Measurements from ENCODE around the gene COLQ.
"Not testable (repeated sequence)": the region's sequence is repeated elsewhere in the genome, so short reads cannot be mapped to it uniquely, and the experiment has no call there.

Gene COLQ

DNA sequence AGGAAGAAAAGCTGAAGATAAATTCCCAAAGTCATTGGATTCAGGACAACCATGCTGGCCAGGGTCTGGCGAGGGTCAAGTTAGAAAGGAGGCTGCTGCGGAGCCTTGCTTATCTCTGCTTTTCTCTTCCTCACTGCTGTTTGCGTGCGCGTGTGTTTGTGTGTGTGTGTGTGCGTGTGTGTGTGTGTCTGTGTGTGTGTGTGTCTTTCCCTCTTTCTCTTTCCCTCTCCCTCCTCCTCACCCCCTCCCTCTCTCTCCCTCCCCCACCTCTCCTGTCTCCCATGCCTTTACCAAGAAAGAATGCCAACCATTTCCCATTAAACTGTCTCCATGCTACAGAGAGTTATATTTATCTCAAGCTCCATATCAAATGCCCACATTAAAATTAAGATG lies at the start of gene COLQ:
Gene COLQ (minus strand): TSS at position 134 of the 393 bp plus-strand sequence. CDS start 81 bp downstream, at position 53.
- H3K36me3 Mint-ChIP-seq (ENCODE audit: low read depth) = no peaks in the 10 kb centered on the region
- peaks cover 24% of the 10 kb centered on the region for H3K4me1 Mint-ChIP-seq (ENCODE audit: low read depth)
- peaks cover 6% of the 10 kb centered on the region for H3K27me3 Mint-ChIP-seq
- DNase-seq = no peak
- peak within 1 kb of the TSS; percentile 51 for H3K4me3 Mint-ChIP-seq
- H3K27ac Mint-ChIP-seq = no peak within 1 kb of the TSS
- no peaks in the 10 kb centered on the region for H3K9me3 Mint-ChIP-seq

- Mint-ChIP-seq H3K36me3 (ENCODE audit: low read depth) (peaks cover 80% of the 10 kb centered on the region), H3K4me1 (ENCODE audit: low read depth) (peaks cover 1% of the 10 kb centered on the region), H3K27me3 (no peaks in the 10 kb centered on the region), H3K4me3 (no peak overlapping the region), H3K9me3 (no peaks in the 10 kb centered on the region), H3K27ac (peak overlapping the region; percentile 10)
- no peak for DNase-seq
These were observed 41.7 kb upstream of the COLQ start for GRCh38 chr3:15563190-15563589.

- H3K9me3 Mint-ChIP-seq = no peaks in the 10 kb centered on the region
- no peaks in the 10 kb centered on the region for H3K27me3 Mint-ChIP-seq
- peaks cover 4% of the 10 kb centered on the region for H3K4me1 Mint-ChIP-seq (ENCODE audit: low read depth)
- DNase-seq = no peak
- H3K4me3 Mint-ChIP-seq = no peak overlapping the region
- no peak overlapping the region for H3K27ac Mint-ChIP-seq
- H3K36me3 Mint-ChIP-seq (ENCODE audit: low read depth) = peaks cover 76% of the 10 kb centered on the region
These were observed 41.1 kb upstream of the COLQ start for GRCh38 chr3:15562560-15562959.

DNA sequence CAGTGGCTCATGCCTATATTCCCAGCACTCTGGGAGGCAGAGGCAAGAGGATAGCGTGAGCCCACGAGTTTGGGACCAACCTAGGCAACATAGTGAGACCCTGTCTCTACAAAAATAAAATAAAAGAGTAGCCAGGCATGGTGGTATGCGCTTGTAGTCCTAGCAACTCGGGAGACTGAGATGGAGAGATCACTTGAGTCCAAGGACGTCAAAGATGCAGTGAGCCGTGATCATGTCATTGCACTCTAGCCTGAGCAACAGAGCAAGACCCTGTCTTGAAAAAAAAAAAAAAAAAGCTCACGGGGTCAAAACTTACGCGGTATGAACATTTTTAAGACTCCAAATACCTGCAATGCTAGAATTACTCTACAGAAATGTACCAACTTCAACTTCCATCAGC lies 37.1 kb upstream of the COLQ start:
- Mint-ChIP-seq H3K4me1 (ENCODE audit: low read depth) (peaks cover 16% of the 10 kb centered on the region), H3K9me3 (no peaks in the 10 kb centered on the region), H3K4me3 (no peak overlapping the region), H3K27ac (no peak overlapping the region), H3K27me3 (no peaks in the 10 kb centered on the region), H3K36me3 (ENCODE audit: low read depth) (peaks cover 56% of the 10 kb centered on the region)
- DNase-seq = no peak

GRCh38 chr3:15557511-15557946 lies 36.0 kb upstream of the COLQ start:
- peaks cover 49% of the 10 kb centered on the region for H3K36me3 Mint-ChIP-seq (ENCODE audit: low read depth)
- peaks cover 16% of the 10 kb centered on the region for H3K4me1 Mint-ChIP-seq (ENCODE audit: low read depth)
- H3K4me3 Mint-ChIP-seq = no peak overlapping the region
- H3K27ac Mint-ChIP-seq = no peak overlapping the region
- no peaks in the 10 kb centered on the region for H3K9me3 Mint-ChIP-seq
- DNase-seq = peak; percentile 55
- no peaks in the 10 kb centered on the region for H3K27me3 Mint-ChIP-seq

GRCh38 chr3:15556512-15556911 lies 35.0 kb upstream of the COLQ start:
- Mint-ChIP-seq H3K27ac (peak overlapping the region; percentile 28), H3K36me3 (ENCODE audit: low read depth) (peaks cover 45% of the 10 kb centered on the region), H3K4me1 (ENCODE audit: low read depth) (peaks cover 16% of the 10 kb centered on the region), H3K27me3 (no peaks in the 10 kb centered on the region), H3K4me3 (no peak overlapping the region), H3K9me3 (no peaks in the 10 kb centered on the region)
- no peak for DNase-seq

- H3K27me3 Mint-ChIP-seq = no peaks in the 10 kb centered on the region
These were observed 32.2 kb upstream of the COLQ start for GRCh38 chr3:15553749-15554148.

DNA sequence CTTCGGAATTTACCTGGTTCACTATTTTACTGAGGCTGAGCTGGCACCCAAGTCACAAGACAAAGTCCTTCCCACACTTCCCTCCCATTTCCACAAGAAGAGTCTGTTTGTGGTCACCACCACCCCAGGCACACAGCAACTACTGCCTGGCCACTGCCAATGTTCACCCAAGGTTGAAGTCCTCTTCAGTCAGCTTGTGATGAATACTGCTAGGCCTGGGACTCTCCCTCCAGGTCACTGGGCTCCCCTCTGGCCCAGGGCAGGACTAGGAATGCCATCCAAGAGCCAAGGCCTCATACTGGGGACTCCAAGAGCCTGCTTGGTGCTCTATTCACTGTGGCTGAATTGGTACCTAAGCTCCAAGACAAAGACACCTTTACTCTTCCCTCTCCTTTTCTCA lies 30.4 kb upstream of the COLQ start:
- Mint-ChIP-seq H3K36me3 (ENCODE audit: low read depth) (peaks cover 28% of the 10 kb centered on the region), H3K9me3 (peaks cover 8% of the 10 kb centered on the region)

More at GRCh38 chr3:15553749-15554148, 32.2 kb upstream of the COLQ start:
- H3K36me3 Mint-ChIP-seq (ENCODE audit: low read depth) = peaks cover 32% of the 10 kb centered on the region
- DNase-seq = no peak
- peaks cover 16% of the 10 kb centered on the region for H3K4me1 Mint-ChIP-seq (ENCODE audit: low read depth)
- H3K4me3 Mint-ChIP-seq = no peak overlapping the region
- no peak overlapping the region for H3K27ac Mint-ChIP-seq
- H3K9me3 Mint-ChIP-seq = no peaks in the 10 kb centered on the region

DNA sequence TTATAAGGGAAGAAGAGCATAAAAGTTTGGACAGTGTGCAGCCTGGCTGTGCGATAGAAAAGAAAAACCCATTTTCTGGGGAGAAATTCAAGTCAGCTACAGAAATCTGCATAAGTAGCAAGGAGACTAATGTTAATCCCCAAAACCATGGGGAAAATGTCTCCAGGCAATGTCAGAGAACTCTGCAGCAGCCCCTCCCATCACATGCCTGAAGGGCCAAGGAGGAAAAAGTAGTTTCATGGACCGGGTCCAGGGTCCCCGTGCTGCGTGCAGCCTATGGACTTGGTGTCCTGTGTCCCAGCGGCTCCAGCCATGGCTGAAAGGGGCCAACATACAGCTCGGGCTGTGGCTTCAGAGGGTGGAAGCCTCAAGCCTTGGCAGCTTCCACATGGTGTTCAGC lies 28.3 kb upstream of the COLQ start:
- no peaks in the 10 kb centered on the region for H3K27me3 Mint-ChIP-seq
- peaks cover 21% of the 10 kb centered on the region for H3K36me3 Mint-ChIP-seq (ENCODE audit: low read depth)
- peaks cover 15% of the 10 kb centered on the region for H3K9me3 Mint-ChIP-seq
- DNase-seq = no peak
- no peak overlapping the region for H3K27ac Mint-ChIP-seq
- no peak overlapping the region for H3K4me3 Mint-ChIP-seq
- H3K4me1 Mint-ChIP-seq (ENCODE audit: low read depth) = no peaks in the 10 kb centered on the region

More for the DNA sequence above, 30.4 kb upstream of the COLQ start:
- Mint-ChIP-seq H3K4me1 (ENCODE audit: low read depth) (peaks cover 9% of the 10 kb centered on the region), H3K27ac (no peak overlapping the region), H3K4me3 (no peak overlapping the region), H3K27me3 (no peaks in the 10 kb centered on the region)
- no peak for DNase-seq

DNA sequence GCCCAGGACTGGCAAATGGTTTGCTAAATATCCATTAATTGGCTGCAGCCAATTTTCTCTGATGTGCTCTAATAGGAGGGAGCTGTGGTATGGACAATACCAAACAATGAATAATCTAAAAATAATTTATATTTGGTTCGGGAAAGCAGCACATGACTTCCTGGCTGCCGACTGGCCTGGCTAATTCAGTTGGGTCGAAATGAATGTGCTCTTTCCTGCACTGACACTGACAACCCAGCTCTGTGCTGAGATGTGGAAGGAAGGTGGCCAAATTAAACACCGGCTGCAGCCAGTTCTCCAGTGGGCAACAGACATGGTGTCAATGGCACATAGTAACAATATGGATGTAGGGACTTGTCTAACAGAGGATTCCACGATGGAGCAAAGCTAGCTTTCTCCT lies 21.1 kb upstream of the COLQ start:
- no peak overlapping the region for H3K27ac Mint-ChIP-seq
- no peaks in the 10 kb centered on the region for H3K27me3 Mint-ChIP-seq
- DNase-seq = no peak
- peaks cover 9% of the 10 kb centered on the region for H3K9me3 Mint-ChIP-seq
- no peaks in the 10 kb centered on the region for H3K36me3 Mint-ChIP-seq (ENCODE audit: low read depth)
- H3K4me1 Mint-ChIP-seq (ENCODE audit: low read depth) = peaks cover 14% of the 10 kb centered on the region
- no peak overlapping the region for H3K4me3 Mint-ChIP-seq

GRCh38 chr3:15541371-15541770 lies 19.9 kb upstream of the COLQ start:
- Mint-ChIP-seq H3K4me3 (no peak overlapping the region), H3K9me3 (peaks cover 3% of the 10 kb centered on the region), H3K27me3 (no peaks in the 10 kb centered on the region), H3K4me1 (ENCODE audit: low read depth) (peaks cover 27% of the 10 kb centered on the region), H3K27ac (no peak overlapping the region), H3K36me3 (ENCODE audit: low read depth) (no peaks in the 10 kb centered on the region)
- DNase-seq = no peak

GRCh38 chr3:15539066-15539465 lies 17.6 kb upstream of the COLQ start:
- H3K9me3 Mint-ChIP-seq = no peaks in the 10 kb centered on the region
- DNase-seq = no peak
- H3K4me1 Mint-ChIP-seq (ENCODE audit: low read depth) = peaks cover 44% of the 10 kb centered on the region
- H3K36me3 Mint-ChIP-seq (ENCODE audit: low read depth) = no peaks in the 10 kb centered on the region
- H3K27ac Mint-ChIP-seq = no peak overlapping the region
- no peaks in the 10 kb centered on the region for H3K27me3 Mint-ChIP-seq
- no peak overlapping the region for H3K4me3 Mint-ChIP-seq

DNA sequence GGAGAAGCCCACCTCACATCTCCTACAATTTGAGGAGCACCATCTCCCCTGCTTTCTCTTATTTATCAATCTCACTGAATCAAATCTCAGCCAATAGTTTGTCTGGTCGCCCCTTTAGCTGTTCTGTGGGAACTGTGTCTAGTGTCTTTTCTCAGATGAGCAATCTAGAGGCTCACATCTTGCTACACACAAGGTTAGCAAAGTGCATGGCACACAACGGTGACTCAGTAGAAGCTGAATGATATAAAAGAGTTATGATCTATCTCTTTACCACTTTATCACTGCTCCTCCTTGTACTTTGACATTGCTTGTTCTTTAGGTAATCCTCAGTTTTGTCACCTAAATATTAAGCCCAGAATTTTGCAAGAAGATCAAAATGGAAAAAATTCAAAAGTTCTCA lies 16.8 kb upstream of the COLQ start:
- Mint-ChIP-seq H3K4me3 (no peak overlapping the region), H3K27ac (no peak overlapping the region), H3K27me3 (no peaks in the 10 kb centered on the region), H3K4me1 (ENCODE audit: low read depth) (peaks cover 44% of the 10 kb centered on the region), H3K36me3 (ENCODE audit: low read depth) (no peaks in the 10 kb centered on the region), H3K9me3 (no peaks in the 10 kb centered on the region)
- no peak for DNase-seq

DNA sequence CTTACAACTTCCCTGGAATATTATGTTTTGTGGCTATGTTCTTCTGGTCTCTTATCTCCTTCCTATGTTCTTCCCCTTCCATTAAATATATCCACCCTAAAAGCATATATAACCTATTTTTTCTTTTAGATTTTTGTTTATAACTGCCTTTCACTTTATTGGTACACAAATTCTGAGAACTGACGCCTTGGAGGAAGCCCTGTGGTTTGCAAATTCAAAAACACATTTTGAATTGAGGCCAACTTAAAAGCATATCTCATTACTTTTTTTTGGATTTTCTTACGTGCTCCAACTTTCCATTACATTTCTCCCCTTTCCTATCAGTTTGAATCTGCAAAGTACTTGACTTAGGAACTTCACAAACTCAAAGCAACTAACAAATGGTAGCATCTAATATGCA lies 15.3 kb upstream of the COLQ start:
- peaks cover 44% of the 10 kb centered on the region for H3K4me1 Mint-ChIP-seq (ENCODE audit: low read depth)

GRCh38 chr3:15535732-15536131 lies 14.2 kb upstream of the COLQ start:
- H3K27ac Mint-ChIP-seq = no peak overlapping the region
- peak; percentile 52 for DNase-seq
- no peaks in the 10 kb centered on the region for H3K9me3 Mint-ChIP-seq
- no peak overlapping the region for H3K4me3 Mint-ChIP-seq
- peaks cover 44% of the 10 kb centered on the region for H3K4me1 Mint-ChIP-seq (ENCODE audit: low read depth)
- H3K36me3 Mint-ChIP-seq (ENCODE audit: low read depth) = no peaks in the 10 kb centered on the region
- no peaks in the 10 kb centered on the region for H3K27me3 Mint-ChIP-seq

More for the DNA sequence above, 15.3 kb upstream of the COLQ start:
- Mint-ChIP-seq H3K27me3 (no peaks in the 10 kb centered on the region), H3K36me3 (ENCODE audit: low read depth) (no peaks in the 10 kb centered on the region), H3K4me3 (peak overlapping the region; percentile 23), H3K9me3 (no peaks in the 10 kb centered on the region), H3K27ac (peak overlapping the region; percentile 49)
- DNase-seq = no peak

- H3K4me3 Mint-ChIP-seq; H3K36me3 Mint-ChIP-seq (ENCODE audit: low read depth); H3K9me3 Mint-ChIP-seq; H3K27me3 Mint-ChIP-seq; H3K27ac Mint-ChIP-seq; DNase-seq: not testable (repeated sequence)
- peaks cover 45% of the 10 kb centered on the region for H3K4me1 Mint-ChIP-seq (ENCODE audit: low read depth)
These were observed 11.1 kb upstream of the COLQ start for GRCh38 chr3:15532614-15533013.
